OCI-LY1 (cell line): Measurements from ENCODE around the gene CMC2.

ENCODE experiments used
- H2AFZ ChIP-seq: fragments of 200-600 bp; sonication (generic), shearing (Covaris generic); 2 replicates; pipeline ENCODE4 v1.6.0; 2014; ENCODE audit warnings: antibody characterized with exemption, mild to moderate bottlenecking, low read length
- H3F3A ChIP-seq: fragments of 200-600 bp; sonication (generic), shearing (Covaris generic); 2 replicates; pipeline ENCODE4 v1.6.0; 2014; ENCODE audit warnings: mild to moderate bottlenecking, antibody characterized with exemption, low read length, moderate library complexity; ENCODE audit not compliant: insufficient read depth
- H3K27ac ChIP-seq: fragments of 200-600 bp; sonication (generic); 2 replicates; pipeline ENCODE4 v1.5.1; 2014; ENCODE audit warnings: low read length, mixed run types, mild to moderate bottlenecking, low read depth; ENCODE audit not compliant: poor library complexity, severe bottlenecking
- H3K27me3 ChIP-seq: fragments of 200-600 bp; sonication (generic); 2 replicates; pipeline ENCODE4 v1.6.0; 2014; ENCODE audit warnings: antibody characterized with exemption, mild to moderate bottlenecking, low read length, moderate library complexity; ENCODE audit not compliant: insufficient read depth
- H3K36me3 ChIP-seq: fragments of 200-600 bp; sonication (generic); 2 replicates; pipeline ENCODE4 v1.6.1; 2014; ENCODE audit warnings: mild to moderate bottlenecking, antibody characterized with exemption, low read length, moderate library complexity, mixed read lengths; ENCODE audit not compliant: insufficient read depth
- H3K4me1 ChIP-seq: fragments of 200-600 bp; sonication (generic); 2 replicates; pipeline ENCODE4 v1.5.1; 2014; ENCODE audit warnings: mild to moderate bottlenecking, low read length, moderate library complexity; ENCODE audit not compliant: insufficient read depth, severe bottlenecking
- H3K4me2 ChIP-seq: fragments of 200-600 bp; sonication (generic), shearing (Covaris generic); 2 replicates; pipeline ENCODE4 v1.6.1; 2014; ENCODE audit warnings: low read length
- H3K4me3 ChIP-seq: fragments of 200-600 bp; sonication (generic); 2 replicates; pipeline ENCODE4 v1.5.1; 2014; ENCODE audit warnings: low read length, low read depth, mild to moderate bottlenecking, mixed read lengths; ENCODE audit not compliant: poor library complexity, severe bottlenecking
- H3K79me2 ChIP-seq: fragments of 200-600 bp; shearing (Covaris generic); 2 replicates; pipeline ENCODE4 v1.6.1; 2016; ENCODE audit warnings: mixed run types, low read length, mixed read lengths; ENCODE audit not compliant: insufficient read depth
- H3K9ac ChIP-seq: fragments of 200-600 bp; sonication (generic), shearing (Covaris generic); 2 replicates; pipeline ENCODE4 v1.6.1; 2014; ENCODE audit warnings: mild to moderate bottlenecking, low read length, mixed read lengths
- H3K9me2 ChIP-seq: fragments of 200-600 bp; sonication (generic), shearing (Covaris generic); 2 replicates; pipeline ENCODE4 v1.6.1; 2014; ENCODE audit warnings: low read depth, mild to moderate bottlenecking, low read length, mixed read lengths
- H3K9me3 ChIP-seq: fragments of 200-600 bp; shearing (Covaris generic); 2 replicates; pipeline ENCODE4 v1.6.1; 2014; ENCODE audit warnings: low read length, mixed read lengths
- H4K20me1 ChIP-seq: fragments of 200-600 bp; sonication (generic), shearing (Covaris generic); 2 replicates; pipeline ENCODE4 v1.6.0; 2016; ENCODE audit warnings: mild to moderate bottlenecking, low read length; ENCODE audit not compliant: insufficient read depth
- EZH2 ChIP-seq: fragments of 200-600 bp; sonication (generic), shearing (Covaris generic); IDR thresholded peaks from 2 replicates; pipeline ENCODE4 v1.8.0; 2017; ENCODE audit warnings: borderline replicate concordance, mixed run types, mild to moderate bottlenecking, antibody characterized with exemption, low read length, moderate library complexity, mixed read lengths
- TF ChIP-seq, protein P1 (sequence below): fragments of 200-600 bp; sonication (generic), shearing (Covaris generic); IDR thresholded peaks from 2 replicates; pipeline ENCODE4 v1.5.1; 2017; ENCODE audit warnings: mild to moderate bottlenecking, antibody characterized with exemption, low read length, moderate library complexity, mixed read lengths

The CMC2 gene

DNA sequence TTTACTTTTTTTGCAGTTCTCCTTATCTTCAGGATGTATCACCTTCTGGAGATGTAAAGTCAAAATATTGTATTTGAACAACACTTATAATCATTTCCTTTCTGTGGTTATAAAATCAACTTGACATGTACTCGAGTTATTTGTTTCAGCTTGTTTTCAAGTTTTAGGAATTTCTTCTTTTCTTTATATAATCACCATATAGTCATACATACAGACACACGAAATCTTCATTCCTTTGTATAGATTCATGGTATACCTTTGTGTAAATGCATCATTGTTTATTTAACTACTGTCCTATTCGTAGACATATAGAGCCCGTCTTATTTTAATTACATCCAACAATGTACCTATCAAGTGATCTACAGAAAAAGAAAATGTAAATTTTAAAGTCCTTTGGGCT, 40.1 kb downstream of the CMC2 start:
- Histone ChIP-seq H3K79me2 (no peaks in the 10 kb centered on the region), H3K4me2 (no peak overlapping the region), H3K27me3 (no peaks in the 10 kb centered on the region), H3F3A (no peaks in the 10 kb centered on the region; the same call in 1 of the 2 replicates), H3K36me3 (no peaks in the 10 kb centered on the region), H3K9ac (no peak overlapping the region), H3K4me3 (no peak overlapping the region), H3K9me2 (no peaks in the 10 kb centered on the region), H2AFZ (no peak overlapping the region), H3K9me3 (no peaks in the 10 kb centered on the region; the same call in 1 of the 2 replicates), H3K27ac (no peak overlapping the region), H4K20me1 (no peaks in the 10 kb centered on the region), H3K4me1 (no peaks in the 10 kb centered on the region)
- no peak for TF ChIP-seq EZH2
- TF ChIP-seq, protein P1, sequence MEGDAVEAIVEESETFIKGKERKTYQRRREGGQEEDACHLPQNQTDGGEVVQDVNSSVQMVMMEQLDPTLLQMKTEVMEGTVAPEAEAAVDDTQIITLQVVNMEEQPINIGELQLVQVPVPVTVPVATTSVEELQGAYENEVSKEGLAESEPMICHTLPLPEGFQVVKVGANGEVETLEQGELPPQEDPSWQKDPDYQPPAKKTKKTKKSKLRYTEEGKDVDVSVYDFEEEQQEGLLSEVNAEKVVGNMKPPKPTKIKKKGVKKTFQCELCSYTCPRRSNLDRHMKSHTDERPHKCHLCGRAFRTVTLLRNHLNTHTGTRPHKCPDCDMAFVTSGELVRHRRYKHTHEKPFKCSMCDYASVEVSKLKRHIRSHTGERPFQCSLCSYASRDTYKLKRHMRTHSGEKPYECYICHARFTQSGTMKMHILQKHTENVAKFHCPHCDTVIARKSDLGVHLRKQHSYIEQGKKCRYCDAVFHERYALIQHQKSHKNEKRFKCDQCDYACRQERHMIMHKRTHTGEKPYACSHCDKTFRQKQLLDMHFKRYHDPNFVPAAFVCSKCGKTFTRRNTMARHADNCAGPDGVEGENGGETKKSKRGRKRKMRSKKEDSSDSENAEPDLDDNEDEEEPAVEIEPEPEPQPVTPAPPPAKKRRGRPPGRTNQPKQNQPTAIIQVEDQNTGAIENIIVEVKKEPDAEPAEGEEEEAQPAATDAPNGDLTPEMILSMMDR: no peak

DNA sequence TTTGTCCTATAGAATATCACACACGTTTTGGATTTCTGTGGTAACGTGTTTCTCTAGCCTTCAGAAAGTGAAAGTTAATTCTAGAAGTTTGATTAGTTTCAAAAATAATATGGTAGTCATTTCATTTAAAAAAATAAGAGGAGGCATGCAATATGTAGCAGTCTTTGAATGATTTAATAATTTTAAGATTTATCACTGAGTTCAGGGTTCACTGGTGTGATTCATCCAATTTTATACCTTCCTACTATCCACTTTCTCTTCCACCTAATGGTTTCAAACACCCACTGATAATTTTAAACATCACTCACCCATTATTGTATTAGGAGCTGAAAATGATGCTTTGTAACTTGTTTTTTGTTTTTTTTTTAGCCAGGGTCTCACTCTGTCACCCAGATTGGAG, 42.3 kb downstream of the CMC2 start:
- no peak for TF ChIP-seq EZH2
- TF ChIP-seq, protein P1: no peak
- no peak overlapping the region for H2AFZ ChIP-seq
- H3K9ac ChIP-seq: no peak overlapping the region

DNA sequence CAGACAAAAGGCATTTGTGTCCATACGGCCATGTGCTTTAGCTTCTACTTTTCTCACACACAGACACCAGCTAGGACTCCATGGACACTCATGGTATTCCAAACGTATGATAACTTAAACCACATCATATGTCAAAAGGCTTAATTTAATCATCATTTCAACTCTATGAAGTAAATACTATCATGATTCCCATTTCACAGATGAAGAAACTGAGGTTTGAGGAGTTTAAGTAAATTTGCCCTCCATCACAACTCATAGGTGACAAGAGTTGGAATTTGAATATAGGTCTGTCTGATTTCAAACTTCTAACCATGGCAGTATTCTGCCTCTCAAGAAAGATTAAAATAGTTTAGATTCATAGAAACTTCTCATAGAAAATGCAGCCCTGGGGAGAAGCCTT, 43.8 kb downstream of the CMC2 start:
- H3F3A ChIP-seq: no peaks in the 10 kb centered on the region; the same call in 1 of the 2 replicates
- H4K20me1 ChIP-seq: no peaks in the 10 kb centered on the region
- TF ChIP-seq, protein P1: no peak
- no peak for TF ChIP-seq EZH2
- no peaks in the 10 kb centered on the region for H3K36me3 ChIP-seq
- no peaks in the 10 kb centered on the region for H3K4me1 ChIP-seq
- no peaks in the 10 kb centered on the region for H3K79me2 ChIP-seq
- H3K9me2 ChIP-seq: no peaks in the 10 kb centered on the region
- no peak overlapping the region for H3K27ac ChIP-seq
- no peak overlapping the region for H2AFZ ChIP-seq
- no peak overlapping the region for H3K4me3 ChIP-seq
- H3K4me2 ChIP-seq: no peak overlapping the region
- peaks cover 7% of the 10 kb centered on the region; the same call in 1 of the 2 replicates for H3K9me3 ChIP-seq
- 0 out of 2 replicates have a peak, but pooled peaks cover 3% of the 10 kb centered on the region for H3K27me3 ChIP-seq
- H3K9ac ChIP-seq: no peak overlapping the region

More for the DNA sequence above, 42.3 kb downstream of the CMC2 start:
- Histone ChIP-seq H3F3A (no peaks in the 10 kb centered on the region; the same call in 1 of the 2 replicates), H3K9me3 (peaks cover 7% of the 10 kb centered on the region; the same call in 1 of the 2 replicates), H3K4me3 (no peak overlapping the region), H3K79me2 (no peaks in the 10 kb centered on the region), H3K27me3 (0 out of 2 replicates have a peak, but pooled peaks cover 3% of the 10 kb centered on the region), H4K20me1 (no peaks in the 10 kb centered on the region), H3K9me2 (no peaks in the 10 kb centered on the region), H3K4me1 (no peaks in the 10 kb centered on the region), H3K36me3 (no peaks in the 10 kb centered on the region), H3K4me2 (no peak overlapping the region), H3K27ac (no peak overlapping the region)
